Fibroblast of lung (primary cell): ENCODE results near the gene PIK3AP1.

Source experiments
- EZH2 ChIP-seq: IDR thresholded peaks from 2 replicates; pipeline ENCODE4 v1.5.1; 2012; ENCODE audit warnings: low read length, control low read depth, mild to moderate bottlenecking; ENCODE audit errors: missing control alignments
- TF ChIP-seq, protein P1 (sequence below), 2 donors: IDR thresholded peaks in 1 of 2; conservative IDR thresholded peaks in 1 of 2; 1 replicate in 1 of 2; 2 replicates in 1 of 2; pipeline ENCODE4 v1.5.1; 2011 to 2012; ENCODE audit warnings: low read length in 2 of 2, control low read depth in 1 of 2, inconsistent platforms in 1 of 2, low read depth in 1 of 2, mild to moderate bottlenecking in 1 of 2

DNA sequence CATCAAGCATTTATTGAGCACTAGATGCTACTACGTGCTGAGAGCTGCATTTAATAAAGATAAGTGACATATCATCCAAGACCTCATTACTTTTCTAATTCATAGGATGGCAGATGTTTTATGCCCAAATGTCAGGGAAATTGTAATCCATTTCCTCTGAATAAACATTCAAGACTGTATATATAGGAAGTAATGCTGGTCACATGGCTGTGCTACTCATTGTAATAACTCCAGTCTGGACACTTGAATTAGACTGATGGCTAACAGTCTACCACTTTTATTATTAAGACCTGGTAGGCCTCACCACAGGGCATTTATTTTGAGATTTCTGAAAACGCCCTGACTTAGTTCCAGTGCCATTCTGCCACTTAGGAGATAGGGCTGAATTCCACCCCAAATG is 36.6 kb downstream of the PIK3AP1 start:
- TF ChIP-seq, protein P1, sequence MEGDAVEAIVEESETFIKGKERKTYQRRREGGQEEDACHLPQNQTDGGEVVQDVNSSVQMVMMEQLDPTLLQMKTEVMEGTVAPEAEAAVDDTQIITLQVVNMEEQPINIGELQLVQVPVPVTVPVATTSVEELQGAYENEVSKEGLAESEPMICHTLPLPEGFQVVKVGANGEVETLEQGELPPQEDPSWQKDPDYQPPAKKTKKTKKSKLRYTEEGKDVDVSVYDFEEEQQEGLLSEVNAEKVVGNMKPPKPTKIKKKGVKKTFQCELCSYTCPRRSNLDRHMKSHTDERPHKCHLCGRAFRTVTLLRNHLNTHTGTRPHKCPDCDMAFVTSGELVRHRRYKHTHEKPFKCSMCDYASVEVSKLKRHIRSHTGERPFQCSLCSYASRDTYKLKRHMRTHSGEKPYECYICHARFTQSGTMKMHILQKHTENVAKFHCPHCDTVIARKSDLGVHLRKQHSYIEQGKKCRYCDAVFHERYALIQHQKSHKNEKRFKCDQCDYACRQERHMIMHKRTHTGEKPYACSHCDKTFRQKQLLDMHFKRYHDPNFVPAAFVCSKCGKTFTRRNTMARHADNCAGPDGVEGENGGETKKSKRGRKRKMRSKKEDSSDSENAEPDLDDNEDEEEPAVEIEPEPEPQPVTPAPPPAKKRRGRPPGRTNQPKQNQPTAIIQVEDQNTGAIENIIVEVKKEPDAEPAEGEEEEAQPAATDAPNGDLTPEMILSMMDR (conservative IDR thresholded peaks at IDR 0.05 in 1 of 2, IDR thresholded peaks at IDR 0.05 in 1 of 2; ENCODE audit: low read depth in 1 of 2, low read length in 2 of 2): no peak
- TF ChIP-seq EZH2: no peak
